Kidney (tissue), 14 donors: ENCODE results near the gene NAA15. TPM values are rescaled to one million over a fixed set of nuclear protein-coding genes. Genes with fewer than 3 reads are reported as not detected.

ENCODE experiments used
- DNase-seq, 5 donors: peaks; one replicate each; pipeline ENCODE4 v3.0.0-alpha.2; 2013 to 2020
- FAIRE-seq: peaks from 2 replicates; lab custom pipeline; 2012; peaks lifted over from hg19 to GRCh38; lab: Jason Lieb, UNC
- H3K27ac ChIP-seq, 2 donors: one replicate each; pipeline ENCODE4 v1.7.0; 2013; ENCODE audit warnings: low read depth in 2 of 2, low read length in 2 of 2, inconsistent platforms in 1 of 2
- H3K27me3 ChIP-seq: one replicate; pipeline ENCODE4 v1.7.1; 2013; ENCODE audit warnings: low read length, inconsistent platforms; ENCODE audit not compliant: control insufficient read depth, insufficient read depth
- H3K36me3 ChIP-seq, 3 donors: one replicate each; pipeline versions ENCODE4 v1.7.0 to v1.7.1; 2013; ENCODE audit warnings: low read length in 3 of 3, control low read depth in 1 of 3, inconsistent platforms in 1 of 3; ENCODE audit not compliant: insufficient read depth in 3 of 3, control insufficient read depth in 2 of 3
- H3K4me1 ChIP-seq, 3 donors: one replicate each; pipeline versions ENCODE4 v1.7.0 to v1.7.1; 2013; ENCODE audit warnings: low read length in 3 of 3, inconsistent platforms in 1 of 3, low read depth in 1 of 3; ENCODE audit not compliant: control insufficient read depth in 2 of 3, insufficient read depth in 2 of 3
- H3K4me3 ChIP-seq, 3 donors: one replicate each; pipeline versions ENCODE4 v1.7.0 to v1.8.1; 2013; ENCODE audit warnings: low read length in 3 of 3, control low read depth in 1 of 3, inconsistent platforms in 1 of 3
- H3K9ac ChIP-seq, 3 donors: one replicate each; pipeline versions ENCODE4 v1.7.0 to v1.7.1; 2013; ENCODE audit warnings: low read length in 3 of 3, control low read depth in 1 of 3, inconsistent platforms in 1 of 3
- H3K9me3 ChIP-seq, 3 donors: one replicate each; pipeline versions ENCODE4 v1.7.0 to v1.7.1; 2013; ENCODE audit warnings: low read length in 3 of 3, control low read depth in 1 of 3, inconsistent platforms in 1 of 3; ENCODE audit not compliant: control insufficient read depth in 2 of 3, insufficient read depth in 1 of 3
- intact Hi-C: fragments of 100-400 bp; cut with DNase I; formaldehyde crosslinking; loops from one replicate; pipeline ENCODE4 v1.11.1; 2022
- polyA plus RNA-seq: library from polyadenylated mRNA; stranded (reverse); fragments of 350-450 nt; fragmentation: Illumina TruSeq; extraction: RNeasy Lipid Tissue Mini Kit (QIAGEN cat#74804); gene quantifications from one replicate; pipeline ENCODE4 v1.2.3, GENCODE V29; 2014; ENCODE audit warnings: low read depth, low replicate concordance; ENCODE audit not compliant: insufficient read depth
- total RNA-seq: library from RNA; stranded (reverse); fragmentation: NEBNext Ultra II Directional; extraction: Animal tissue kit (Norgen Biotek cat#: 25700); gene quantifications from one replicate; pipeline ENCODE4 v1.2.1, GENCODE V29; 2021
- TF ChIP-seq, protein P1 (sequence below): IDR thresholded peaks from 3 replicates; pipeline ENCODE4 v1.5.1; 2012; ENCODE audit warnings: mild to moderate bottlenecking, moderate library complexity, borderline replicate concordance; ENCODE audit not compliant: insufficient read depth; ENCODE audit errors: extremely low read depth
- donor health status: control.
- donor health status: control.
- donor health status: control.
- donor health status: control.
- donor health status: control.
- donor health status: DM: yes; HTN: yes; CAD: no.
- donor health status: Normal renal cell carcinoma (clear cell type).

NAA15 gene
- total and polyA plus RNA-seq, 2 donors from 2014 or later, result 7.0 to 38.8 TPM

DNA sequence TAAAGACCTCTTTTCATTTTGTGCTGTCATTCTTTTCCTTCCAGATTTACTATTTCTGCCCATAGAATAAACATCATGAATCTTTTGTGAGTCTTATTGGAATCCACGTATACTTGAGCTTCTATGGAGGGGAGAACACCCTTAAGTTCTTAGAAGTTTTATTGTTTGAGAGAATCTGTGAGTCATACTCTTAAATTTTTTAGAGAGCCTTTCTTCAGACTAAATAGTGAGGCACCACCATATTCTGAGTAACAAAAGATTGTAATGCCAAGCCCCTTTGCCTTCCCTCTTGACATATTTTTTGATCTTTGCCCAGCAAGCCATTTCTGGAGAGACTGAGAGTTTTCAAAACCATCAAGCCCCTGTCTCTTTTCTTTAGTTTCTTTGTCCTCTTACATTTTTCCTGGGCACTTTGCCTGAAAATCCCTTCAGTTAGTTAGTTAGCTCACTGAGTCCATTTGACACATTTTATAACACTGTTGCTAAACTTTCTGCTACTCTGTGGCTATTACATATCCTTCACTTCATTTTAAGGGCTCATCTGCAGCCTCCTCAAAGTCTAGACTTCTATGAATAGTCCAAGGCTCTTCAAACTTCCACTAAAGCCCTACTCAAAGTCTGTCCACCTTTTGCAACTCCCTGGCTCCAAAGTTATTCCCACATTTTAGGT lies 66.3 kb downstream of the NAA15 start:
- Histone ChIP-seq H3K36me3 (peaks cover 0 to 5% (median 3%) of the 10 kb centered on the region in 3 donors), H3K4me1 (no peaks in the 10 kb centered on the region), H3K27me3 (no peaks in the 10 kb centered on the region), H3K4me3 (no peak overlapping the region), H3K27ac (no peak overlapping the region), H3K9ac (no peak overlapping the region), H3K9me3 (no peaks in the 10 kb centered on the region)
- FAIRE-seq (no peak), DNase-seq (peak in 1 of 5 donors; percentile 10)
- TF ChIP-seq, protein P1, sequence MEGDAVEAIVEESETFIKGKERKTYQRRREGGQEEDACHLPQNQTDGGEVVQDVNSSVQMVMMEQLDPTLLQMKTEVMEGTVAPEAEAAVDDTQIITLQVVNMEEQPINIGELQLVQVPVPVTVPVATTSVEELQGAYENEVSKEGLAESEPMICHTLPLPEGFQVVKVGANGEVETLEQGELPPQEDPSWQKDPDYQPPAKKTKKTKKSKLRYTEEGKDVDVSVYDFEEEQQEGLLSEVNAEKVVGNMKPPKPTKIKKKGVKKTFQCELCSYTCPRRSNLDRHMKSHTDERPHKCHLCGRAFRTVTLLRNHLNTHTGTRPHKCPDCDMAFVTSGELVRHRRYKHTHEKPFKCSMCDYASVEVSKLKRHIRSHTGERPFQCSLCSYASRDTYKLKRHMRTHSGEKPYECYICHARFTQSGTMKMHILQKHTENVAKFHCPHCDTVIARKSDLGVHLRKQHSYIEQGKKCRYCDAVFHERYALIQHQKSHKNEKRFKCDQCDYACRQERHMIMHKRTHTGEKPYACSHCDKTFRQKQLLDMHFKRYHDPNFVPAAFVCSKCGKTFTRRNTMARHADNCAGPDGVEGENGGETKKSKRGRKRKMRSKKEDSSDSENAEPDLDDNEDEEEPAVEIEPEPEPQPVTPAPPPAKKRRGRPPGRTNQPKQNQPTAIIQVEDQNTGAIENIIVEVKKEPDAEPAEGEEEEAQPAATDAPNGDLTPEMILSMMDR, result no peak
- intact Hi-C loops, result no loop called here

DNA sequence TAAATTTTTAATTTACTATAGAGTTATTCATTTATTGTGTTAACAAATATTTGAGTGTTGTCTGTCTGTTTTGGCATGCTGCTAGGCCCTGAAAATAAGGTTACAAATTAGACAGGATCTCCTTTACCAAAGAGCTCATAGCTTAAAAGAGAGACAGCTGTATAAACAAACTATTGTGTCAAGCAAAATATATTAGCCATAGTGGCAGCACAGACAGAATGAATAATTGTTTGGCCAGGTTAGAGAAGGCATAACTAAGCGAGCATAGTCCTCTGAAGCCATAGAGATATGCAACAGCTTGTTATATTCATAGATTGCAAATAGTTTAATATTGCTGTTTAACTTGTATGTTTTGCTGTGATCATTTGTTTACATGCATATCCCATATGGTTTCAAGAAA lies 67.7 kb downstream of the NAA15 start:
- H3K4me3 ChIP-seq, result no peak overlapping the region
- no peaks in the 10 kb centered on the region for H3K27me3 ChIP-seq
- intact Hi-C loops, result no loop called here
- no peak overlapping the region for H3K9ac ChIP-seq
- peaks cover 3 to 11% (median 9%) of the 10 kb centered on the region in 3 donors for H3K36me3 ChIP-seq
- no peak overlapping the region for H3K27ac ChIP-seq
- TF ChIP-seq, protein P1, result no peak
- peak in 2 of 5 donors; percentile 17 to 38 for DNase-seq
- H3K9me3 ChIP-seq, result no peaks in the 10 kb centered on the region
- no peak for FAIRE-seq
- no peaks in the 10 kb centered on the region for H3K4me1 ChIP-seq

- FAIRE-seq (no peak), DNase-seq (no peak)
- TF ChIP-seq, protein P1, result no peak
- H3K4me1 ChIP-seq, result no peaks in the 10 kb centered on the region
- no peak overlapping the region for H3K27ac ChIP-seq
- no peak overlapping the region for H3K4me3 ChIP-seq
- H3K9me3 ChIP-seq, result no peaks in the 10 kb centered on the region
- no peak overlapping the region for H3K9ac ChIP-seq
- H3K36me3 ChIP-seq, result peaks cover 5 to 19% (median 12%) of the 10 kb centered on the region in 3 donors
- intact Hi-C loops, result no loop called here
- no peaks in the 10 kb centered on the region for H3K27me3 ChIP-seq
Observed at GRCh38 chr4:139374251-139374650, 72.9 kb downstream of the NAA15 start.

GRCh38 chr4:139386421-139386820 lies 85.1 kb downstream of the NAA15 start:
- H3K4me1 ChIP-seq, result no peaks in the 10 kb centered on the region
- no peaks in the 10 kb centered on the region for H3K27me3 ChIP-seq
- no peak for FAIRE-seq
- TF ChIP-seq, protein P1, result no peak
- H3K36me3 ChIP-seq, result peaks cover 2 to 11% (median 8%) of the 10 kb centered on the region in 3 donors
- no peak for DNase-seq
- H3K9me3 ChIP-seq, result no peaks in the 10 kb centered on the region
- H3K4me3 ChIP-seq, result no peak overlapping the region
- intact Hi-C loops, result no loop called here
- H3K9ac ChIP-seq, result no peak overlapping the region
- no peak overlapping the region for H3K27ac ChIP-seq
